Activated naive CD4-positive, alpha-beta T cell treated with anti-CD3 and anti-CD28 coated beads, Interleukin-2, amount 10 ng/mL, durations not matched to agents 7 days and 5 days (primary cell): ENCODE measurements around the gene LMTK2.

Experiments
- CTCF ChIA-PET: fragments of 350-600 bp; sonication (Branson Sonifier 250); formaldehyde crosslinking; loops from one replicate; lab custom pipeline; 2021; ENCODE audit warnings: antibody characterized with exemption; lab: Charles Lee
- DNase-seq: peaks from one replicate; pipeline ENCODE4 v3.0.0-alpha.2; 2020
- H3K27ac Mint-ChIP-seq: one replicate; pipeline ENCODE4 v1.8.0; 2021; ENCODE audit warnings: mild to moderate bottlenecking, moderate library complexity, mixed read lengths
- H3K27me3 Mint-ChIP-seq: one replicate; pipeline ENCODE4 v1.8.0; 2021; ENCODE audit warnings: mild to moderate bottlenecking, mixed read lengths
- H3K36me3 Mint-ChIP-seq: one replicate; pipeline ENCODE4 v1.8.0; 2021; ENCODE audit warnings: mixed read lengths
- H3K4me1 Mint-ChIP-seq: one replicate; pipeline ENCODE4 v1.8.0; 2021; ENCODE audit warnings: mixed read lengths
- H3K4me3 Mint-ChIP-seq: one replicate; pipeline ENCODE4 v1.8.0; 2021; ENCODE audit warnings: mild to moderate bottlenecking, moderate library complexity, mixed read lengths
- H3K9me3 Mint-ChIP-seq: one replicate; pipeline ENCODE4 v1.8.0; 2021; ENCODE audit warnings: mixed read lengths

LMTK2 gene

DNA sequence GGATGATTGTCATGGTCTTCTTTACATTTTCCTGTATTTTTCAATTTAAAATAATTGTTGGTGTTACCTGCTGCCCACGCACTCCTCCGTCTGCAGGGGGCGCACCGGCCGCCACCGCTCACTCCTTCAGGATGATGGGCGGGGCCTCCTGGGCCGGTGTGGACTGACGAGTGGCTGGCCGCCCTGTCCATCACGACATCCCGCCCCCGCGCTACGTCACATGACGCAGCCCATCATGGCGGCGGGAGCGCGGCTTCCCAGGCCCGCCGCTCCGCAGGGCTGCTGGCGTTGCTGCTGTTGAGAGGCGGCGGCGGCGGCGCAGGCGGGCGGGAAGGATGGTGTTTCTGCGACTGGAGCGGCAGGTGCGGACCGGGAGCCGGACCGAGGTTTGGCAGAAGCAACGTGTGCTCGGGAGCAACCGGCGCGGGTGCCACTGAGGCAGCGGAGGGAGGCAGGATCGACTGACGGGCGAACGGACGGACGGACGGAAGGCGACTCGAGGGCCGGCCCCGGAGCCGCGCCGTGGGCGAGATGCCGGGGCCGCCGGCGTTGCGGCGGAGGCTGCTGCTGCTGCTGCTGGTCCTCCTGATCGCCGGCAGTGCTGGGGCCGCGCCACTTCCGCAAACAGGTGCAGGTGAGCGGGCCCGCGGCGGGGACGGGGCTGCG is at the start of gene LMTK2:
TSS of gene LMTK2 (plus strand) at position 216 of the 666 bp plus-strand sequence. CDS start at position 532, 316 bp downstream.
- peak within 1 kb of the TSS; percentile 90 for H3K27ac Mint-ChIP-seq
- peak within 1 kb of the TSS; percentile 97 for H3K4me3 Mint-ChIP-seq
- CTCF ChIA-PET, result interaction anchor here (0.8 to 3.6 kb wide), 8 partner anchors 10 to 85 kb away, joined by 3 to 74 read pairs (median 4); no protein-coding TSS in a partner anchor
- peaks cover 20% of the 10 kb centered on the region for H3K27me3 Mint-ChIP-seq
- no peaks in the 10 kb centered on the region for H3K9me3 Mint-ChIP-seq
- H3K4me1 Mint-ChIP-seq, result peaks cover 25% of the 10 kb centered on the region
- DNase-seq, result peak; percentile 96
- H3K36me3 Mint-ChIP-seq, result no peaks in the 10 kb centered on the region

DNA sequence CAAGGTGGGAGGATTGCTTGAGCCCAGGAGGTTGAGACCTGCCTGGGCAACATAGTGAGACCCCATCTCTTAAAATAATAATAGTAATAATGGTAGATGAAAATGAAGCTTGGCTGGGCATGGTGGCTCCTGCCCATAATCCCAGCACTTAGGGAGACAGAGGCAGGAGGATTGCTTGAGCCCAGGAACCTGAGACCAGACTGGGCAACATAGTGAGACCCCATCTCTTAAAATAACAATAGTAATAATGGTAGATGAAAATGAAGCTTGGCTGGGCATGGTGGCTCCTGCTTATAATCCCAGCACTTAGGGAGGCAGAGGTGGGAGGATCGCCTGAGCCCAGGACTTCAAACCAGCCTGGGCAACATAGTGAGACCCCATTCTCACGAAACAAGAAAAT is 49.5 kb upstream of the LMTK2 start:
- Mint-ChIP-seq H3K27ac (peak overlapping the region; percentile 51), H3K4me1 (no peaks in the 10 kb centered on the region), H3K36me3 (no peaks in the 10 kb centered on the region), H3K9me3 (no peaks in the 10 kb centered on the region), H3K4me3 (no peak overlapping the region), H3K27me3 (peaks cover 23% of the 10 kb centered on the region)
- DNase-seq, result no peak
- CTCF ChIA-PET, result no interaction called here

DNA sequence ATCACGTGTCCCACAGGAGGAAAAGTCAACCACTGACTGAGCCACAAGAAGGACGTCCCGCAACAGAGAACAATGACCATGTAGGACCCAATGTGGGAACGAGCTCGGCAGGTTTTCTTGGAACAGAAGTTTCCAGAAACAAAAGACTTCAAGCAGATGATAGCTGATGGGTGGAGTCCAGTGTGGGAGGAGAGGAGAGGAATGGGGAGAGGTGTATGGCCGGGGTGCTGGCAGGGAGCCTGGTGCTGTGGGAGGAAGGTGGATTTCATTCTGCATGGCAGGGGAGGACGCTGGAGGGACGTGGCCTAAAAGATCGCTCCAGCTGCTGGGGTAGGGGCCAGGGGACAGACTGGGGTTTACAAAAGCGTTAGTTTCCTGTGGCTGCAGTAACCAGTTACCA is 48.5 kb upstream of the LMTK2 start:
- peaks cover 20% of the 10 kb centered on the region for H3K27me3 Mint-ChIP-seq
- no peak for DNase-seq
- H3K27ac Mint-ChIP-seq, result no peak overlapping the region
- H3K36me3 Mint-ChIP-seq, result no peaks in the 10 kb centered on the region
- CTCF ChIA-PET, result no interaction called here
- no peaks in the 10 kb centered on the region for H3K9me3 Mint-ChIP-seq
- no peak overlapping the region for H3K4me3 Mint-ChIP-seq
- no peaks in the 10 kb centered on the region for H3K4me1 Mint-ChIP-seq

DNA sequence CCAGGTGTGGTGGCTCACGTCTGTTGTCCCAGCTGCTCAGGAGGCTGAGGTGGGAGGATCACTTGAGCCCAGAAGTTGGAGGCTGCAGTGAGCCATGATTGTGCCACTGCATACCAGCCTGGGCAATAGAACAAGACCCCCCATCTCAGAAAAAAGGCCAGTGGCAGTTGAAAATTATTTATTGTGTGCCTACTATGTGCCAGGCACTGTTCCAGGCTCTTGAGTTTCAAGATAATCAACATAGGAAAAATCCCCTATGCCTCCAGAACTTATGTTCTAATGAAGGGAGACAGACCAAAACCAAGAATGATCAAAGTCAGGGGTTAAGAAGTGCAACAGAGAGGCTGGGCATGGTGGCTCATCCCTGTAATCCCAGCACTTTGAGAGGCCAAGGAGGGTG is 42.4 kb upstream of the LMTK2 start:
- no peak overlapping the region for H3K4me3 Mint-ChIP-seq
- no peaks in the 10 kb centered on the region for H3K9me3 Mint-ChIP-seq
- no peaks in the 10 kb centered on the region for H3K4me1 Mint-ChIP-seq
- DNase-seq, result no peak
- no peaks in the 10 kb centered on the region for H3K27me3 Mint-ChIP-seq
- CTCF ChIA-PET, result no interaction called here
- no peak overlapping the region for H3K27ac Mint-ChIP-seq
- H3K36me3 Mint-ChIP-seq, result no peaks in the 10 kb centered on the region

DNA sequence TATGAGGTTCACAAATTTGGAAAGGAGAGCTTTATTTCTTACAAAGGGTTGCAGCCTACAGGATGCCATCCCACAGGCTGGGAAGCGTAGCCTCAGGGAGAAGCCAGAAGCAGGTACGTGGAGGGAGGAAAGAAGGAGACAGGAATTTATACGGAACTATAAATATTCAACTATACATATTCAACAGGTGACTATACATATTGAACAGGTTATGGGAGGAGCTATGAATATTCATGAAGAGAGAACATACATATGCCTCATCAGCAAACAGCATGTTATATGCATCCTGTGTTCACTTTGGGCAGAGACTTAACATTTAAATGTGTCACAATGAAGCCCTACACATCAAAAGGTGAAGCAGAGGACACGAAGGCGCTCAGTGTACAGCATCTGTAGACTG is 40.5 kb upstream of the LMTK2 start:
- no peak overlapping the region for H3K4me3 Mint-ChIP-seq
- no peaks in the 10 kb centered on the region for H3K36me3 Mint-ChIP-seq
- CTCF ChIA-PET, result no interaction called here
- H3K4me1 Mint-ChIP-seq, result no peaks in the 10 kb centered on the region
- no peak for DNase-seq
- H3K27me3 Mint-ChIP-seq, result no peaks in the 10 kb centered on the region
- H3K9me3 Mint-ChIP-seq, result no peaks in the 10 kb centered on the region
- H3K27ac Mint-ChIP-seq, result no peak overlapping the region

DNA sequence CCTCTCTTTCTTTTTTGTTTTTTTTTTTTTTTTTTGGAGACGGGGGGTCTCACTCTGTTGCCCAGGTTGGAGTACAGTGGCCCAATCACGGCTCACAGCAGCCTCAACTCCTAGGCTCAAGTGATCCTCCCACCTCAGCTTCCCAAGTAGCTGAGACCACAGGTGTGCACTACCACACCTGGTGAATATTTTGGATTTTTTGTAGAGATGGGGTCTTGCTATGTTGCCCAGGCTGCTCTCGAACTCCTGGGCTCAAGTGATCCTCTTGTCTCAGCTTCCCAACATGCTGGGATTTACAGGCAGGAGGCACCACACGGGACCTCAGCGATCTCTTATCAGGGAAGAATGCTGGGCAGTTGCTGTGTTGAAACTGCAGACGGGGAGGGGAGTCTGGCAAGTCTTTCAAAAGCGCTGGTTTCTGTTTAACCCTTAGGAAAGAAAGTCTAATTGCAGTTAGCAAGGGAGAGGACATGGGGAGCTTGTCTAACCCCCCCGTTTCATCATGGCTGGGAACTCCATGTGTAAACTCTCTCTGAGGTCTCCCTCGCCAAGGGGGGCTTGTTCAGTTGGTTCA is 39.6 kb upstream of the LMTK2 start:
- no peaks in the 10 kb centered on the region for H3K27me3 Mint-ChIP-seq
- CTCF ChIA-PET, result no interaction called here
- H3K4me3 Mint-ChIP-seq, result no peak overlapping the region
- no peak overlapping the region for H3K27ac Mint-ChIP-seq
- no peaks in the 10 kb centered on the region for H3K4me1 Mint-ChIP-seq
- no peak for DNase-seq
- H3K9me3 Mint-ChIP-seq, result no peaks in the 10 kb centered on the region
- no peaks in the 10 kb centered on the region for H3K36me3 Mint-ChIP-seq

DNA sequence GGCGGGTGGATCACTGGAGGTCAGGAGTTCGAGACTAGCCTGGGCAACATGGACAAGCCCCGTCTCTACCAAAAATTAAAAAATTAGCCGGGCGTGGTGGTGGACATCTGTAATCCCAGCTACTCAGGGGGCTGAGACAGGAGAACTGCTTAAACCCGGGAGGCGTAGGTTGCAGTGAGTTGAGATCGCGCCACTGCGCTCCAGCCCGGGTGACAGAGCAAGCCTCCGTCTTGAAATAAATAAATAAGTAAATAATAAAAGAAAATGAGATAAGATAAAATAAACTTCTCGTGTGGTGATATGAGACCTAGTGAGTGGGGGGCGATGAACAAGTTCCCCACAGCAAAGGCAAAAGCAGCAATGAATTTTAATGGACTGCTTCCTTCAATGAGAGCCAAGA is 33.6 kb upstream of the LMTK2 start:
- Mint-ChIP-seq H3K4me1 (no peaks in the 10 kb centered on the region), H3K36me3 (no peaks in the 10 kb centered on the region), H3K4me3 (no peak overlapping the region), H3K27ac (no peak overlapping the region), H3K9me3 (no peaks in the 10 kb centered on the region), H3K27me3 (peaks cover 8% of the 10 kb centered on the region)
- no peak for DNase-seq
- CTCF ChIA-PET, result no interaction called here

DNA sequence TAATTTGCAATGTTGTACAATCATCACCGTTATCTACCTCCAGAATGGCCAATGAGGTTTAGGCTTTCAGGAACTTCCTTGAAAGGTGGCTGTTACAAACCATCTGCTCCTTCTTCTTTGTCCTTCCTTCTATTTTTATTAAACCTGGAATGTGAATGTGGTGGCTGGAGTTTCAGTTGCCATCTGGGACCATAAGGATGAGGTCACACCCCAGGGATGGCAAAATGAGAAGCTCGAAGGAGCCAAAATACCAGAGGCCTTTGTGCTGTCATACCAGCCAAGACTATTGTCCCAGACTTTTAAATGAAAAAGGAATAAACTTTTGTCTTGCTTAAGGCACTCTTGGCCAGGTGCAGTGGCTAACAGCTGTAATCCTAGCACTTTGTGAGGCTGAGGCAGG is 30.9 kb upstream of the LMTK2 start:
- DNase-seq, result no peak
- CTCF ChIA-PET, result interaction anchor here (0.6 kb wide), 2 partner anchors 50 to 55 kb away, joined by 3 read pairs; no protein-coding TSS in a partner anchor
- H3K36me3 Mint-ChIP-seq, result no peaks in the 10 kb centered on the region
- H3K4me3 Mint-ChIP-seq, result no peak overlapping the region
- no peaks in the 10 kb centered on the region for H3K4me1 Mint-ChIP-seq
- no peak overlapping the region for H3K27ac Mint-ChIP-seq
- H3K27me3 Mint-ChIP-seq, result peaks cover 8% of the 10 kb centered on the region
- H3K9me3 Mint-ChIP-seq, result no peaks in the 10 kb centered on the region

DNA sequence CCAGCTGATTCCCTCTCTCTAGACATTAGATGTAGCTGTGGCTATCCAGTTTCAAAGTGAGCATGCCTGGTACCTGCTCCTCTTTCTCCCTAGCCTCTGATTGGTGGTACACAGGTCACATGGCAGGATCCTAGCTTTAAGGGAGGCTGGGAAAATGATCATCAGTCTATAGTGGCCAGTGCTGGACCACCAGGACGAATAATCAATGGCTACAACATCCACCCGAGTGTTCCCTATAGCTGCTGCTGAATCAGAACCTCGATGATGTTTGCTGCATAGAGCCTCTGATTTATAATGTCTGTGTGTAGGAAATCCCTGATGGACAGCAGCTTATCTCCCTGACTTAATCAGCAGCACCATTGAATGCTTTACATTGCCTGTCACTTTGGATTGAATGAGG is 28.9 kb upstream of the LMTK2 start:
- H3K36me3 Mint-ChIP-seq, result no peaks in the 10 kb centered on the region
- no peak for DNase-seq
- no peak overlapping the region for H3K4me3 Mint-ChIP-seq
- H3K4me1 Mint-ChIP-seq, result no peaks in the 10 kb centered on the region
- H3K27ac Mint-ChIP-seq, result no peak overlapping the region
- H3K27me3 Mint-ChIP-seq, result peaks cover 8% of the 10 kb centered on the region
- CTCF ChIA-PET, result no interaction called here
- no peaks in the 10 kb centered on the region for H3K9me3 Mint-ChIP-seq

DNA sequence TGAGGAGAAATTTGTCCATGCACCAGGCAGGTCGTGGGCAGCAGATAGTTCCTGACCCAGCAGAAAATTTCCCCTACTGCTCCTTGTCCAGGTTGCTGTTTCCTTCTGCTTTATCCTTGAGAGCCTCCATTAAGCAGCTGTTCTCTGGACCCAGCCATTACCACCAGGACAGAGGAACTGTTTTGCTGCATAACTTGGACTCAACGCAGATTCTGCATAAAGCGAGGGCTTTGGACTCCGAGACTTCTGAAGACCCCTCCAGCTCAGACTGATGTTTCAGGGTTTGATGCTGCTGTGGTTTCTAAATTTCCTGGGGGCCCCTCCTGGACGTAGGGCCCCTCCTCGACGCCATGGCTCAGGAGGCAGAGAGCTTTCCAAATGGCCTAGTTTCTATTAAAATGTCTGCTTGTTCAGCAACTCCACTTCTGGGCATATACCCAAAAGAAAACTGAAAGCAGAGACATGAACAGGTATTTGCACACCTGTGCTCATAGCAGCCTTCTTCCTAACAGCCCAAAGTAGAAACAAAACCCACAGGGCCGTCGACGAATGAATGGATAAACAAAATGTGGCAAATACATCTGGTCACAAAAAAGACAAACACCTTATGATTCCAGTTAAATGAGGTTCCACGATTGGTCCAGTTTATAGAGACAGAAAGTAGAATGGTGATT is 28.3 kb upstream of the LMTK2 start:
- CTCF ChIA-PET, result no interaction called here
- no peaks in the 10 kb centered on the region for H3K4me1 Mint-ChIP-seq
- H3K9me3 Mint-ChIP-seq, result no peaks in the 10 kb centered on the region
- H3K27ac Mint-ChIP-seq, result no peak overlapping the region
- no peak overlapping the region for H3K4me3 Mint-ChIP-seq
- no peaks in the 10 kb centered on the region for H3K36me3 Mint-ChIP-seq
- H3K27me3 Mint-ChIP-seq, result peaks cover 8% of the 10 kb centered on the region
- no peak for DNase-seq

DNA sequence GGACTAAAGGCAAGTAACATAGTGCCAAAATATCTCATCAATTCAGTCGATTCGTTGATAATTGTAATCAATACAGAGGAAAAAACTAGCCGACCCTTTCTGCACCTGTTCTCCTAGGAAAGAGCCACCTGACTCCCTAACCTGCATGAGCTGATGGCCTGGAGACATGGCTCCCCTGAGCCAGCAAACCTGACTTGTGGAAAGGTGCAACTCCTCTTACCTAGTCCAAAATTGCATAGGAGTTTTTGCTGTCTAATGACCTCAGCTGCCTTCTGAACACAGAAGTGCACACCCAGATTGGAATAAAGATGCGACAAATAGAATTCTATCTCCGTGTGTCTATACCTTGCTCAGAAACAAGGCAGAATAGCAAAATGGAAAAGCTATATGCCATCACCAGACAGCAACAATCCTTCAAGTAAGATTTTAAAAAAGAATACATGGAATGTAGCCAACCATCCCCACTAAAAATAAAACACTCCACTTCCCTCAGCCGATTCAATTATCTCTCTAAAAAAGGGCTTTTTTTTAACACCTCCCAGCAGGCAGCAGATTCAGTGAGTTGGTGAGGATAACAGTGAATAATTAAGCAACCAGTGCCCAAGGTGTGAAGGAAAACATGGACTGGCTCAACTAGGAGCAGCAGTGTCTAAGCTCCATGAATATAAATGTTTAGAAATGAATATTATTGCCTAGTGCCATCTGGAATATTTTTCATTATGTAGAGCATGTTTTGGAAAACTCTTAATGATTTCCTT is 26.6 kb upstream of the LMTK2 start:
- Mint-ChIP-seq H3K27me3 (peaks cover 13% of the 10 kb centered on the region), H3K27ac (no peak overlapping the region), H3K9me3 (no peaks in the 10 kb centered on the region), H3K36me3 (no peaks in the 10 kb centered on the region), H3K4me1 (no peaks in the 10 kb centered on the region), H3K4me3 (no peak overlapping the region)
- CTCF ChIA-PET, result interaction anchor here (1.2 kb wide), 1 partner anchor 26 kb away, joined by 5 read pairs; no protein-coding TSS in a partner anchor
- no peak for DNase-seq

DNA sequence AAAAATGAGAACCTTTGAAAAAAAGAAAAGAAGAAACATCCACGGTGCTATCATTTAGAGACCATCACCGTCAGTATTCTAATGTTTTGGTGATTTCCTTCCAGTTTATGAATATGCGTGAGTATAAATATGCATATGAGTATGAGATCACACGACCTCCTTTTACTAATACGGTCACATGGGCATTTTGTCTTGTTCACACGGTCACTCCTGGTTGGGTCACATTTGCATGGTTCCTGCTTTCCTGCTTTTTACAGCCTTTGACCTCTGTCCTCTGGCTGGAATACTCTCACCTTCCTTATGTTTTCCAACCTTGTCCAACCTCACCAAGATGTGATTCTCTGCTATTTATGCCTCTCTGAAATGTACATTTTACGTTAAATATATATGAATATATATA is 25.3 kb upstream of the LMTK2 start:
- Mint-ChIP-seq H3K4me3 (no peak overlapping the region), H3K9me3 (no peaks in the 10 kb centered on the region), H3K4me1 (no peaks in the 10 kb centered on the region), H3K27me3 (peaks cover 13% of the 10 kb centered on the region), H3K36me3 (no peaks in the 10 kb centered on the region), H3K27ac (no peak overlapping the region)
- CTCF ChIA-PET, result no interaction called here
- no peak for DNase-seq

DNA sequence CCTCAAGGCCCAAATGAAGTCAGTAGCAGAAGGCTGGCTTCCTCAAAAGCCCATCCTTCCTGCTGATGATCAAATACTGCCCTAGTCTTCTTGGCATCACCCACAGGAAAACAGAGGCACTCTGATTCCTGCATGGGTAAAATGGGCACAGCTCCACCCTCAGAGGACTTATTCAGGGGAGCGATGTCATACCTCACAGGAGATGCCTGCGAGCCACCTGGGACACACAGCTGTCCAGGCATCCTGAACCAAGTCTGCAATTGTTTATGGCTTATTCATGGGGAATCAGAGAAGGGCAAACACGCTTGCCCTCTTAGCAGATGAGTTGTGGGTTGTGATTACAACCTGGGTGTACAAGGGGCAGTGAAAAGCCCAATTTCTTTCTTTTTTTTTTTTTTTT is 22.0 kb upstream of the LMTK2 start:
- CTCF ChIA-PET, result no interaction called here
- no peak for DNase-seq
- H3K4me1 Mint-ChIP-seq, result no peaks in the 10 kb centered on the region
- H3K4me3 Mint-ChIP-seq, result no peak overlapping the region
- peaks cover 5% of the 10 kb centered on the region for H3K27me3 Mint-ChIP-seq
- no peaks in the 10 kb centered on the region for H3K36me3 Mint-ChIP-seq
- H3K27ac Mint-ChIP-seq, result no peak overlapping the region
- H3K9me3 Mint-ChIP-seq, result no peaks in the 10 kb centered on the region

DNA sequence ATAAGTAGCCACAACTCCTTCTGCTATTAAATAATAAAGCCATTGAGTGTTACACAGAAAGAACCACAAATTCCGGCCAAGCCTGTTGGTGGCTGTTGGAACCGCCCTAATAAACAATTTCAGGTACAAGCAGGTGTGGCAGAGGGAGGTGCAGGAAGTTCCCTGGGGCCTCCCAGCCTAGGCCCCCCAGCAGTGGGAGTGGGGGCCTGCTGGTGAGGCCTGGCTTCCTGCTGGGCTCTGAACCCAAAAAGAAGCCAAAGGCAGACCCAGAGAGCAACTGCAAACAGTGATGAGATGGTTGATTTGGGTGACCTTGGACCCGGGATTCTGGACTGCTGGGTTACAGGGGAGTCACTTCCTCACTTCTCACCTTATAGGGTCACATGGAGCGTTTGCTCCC is 21.0 kb upstream of the LMTK2 start:
- no peak for DNase-seq
- Mint-ChIP-seq H3K27ac (no peak overlapping the region), H3K9me3 (no peaks in the 10 kb centered on the region), H3K27me3 (peaks cover 5% of the 10 kb centered on the region), H3K4me3 (no peak overlapping the region), H3K36me3 (no peaks in the 10 kb centered on the region), H3K4me1 (no peaks in the 10 kb centered on the region)
- CTCF ChIA-PET, result no interaction called here
